ENCODE measurements around the gene C1QTNF5.
"Not testable (repeated sequence)": the region's sequence is repeated elsewhere in the genome, so short reads cannot be mapped to it uniquely, and the experiment has no call there.

Gene C1QTNF5

GRCh38 chr11:119340335-119341221 is at the start of gene C1QTNF5:
C1QTNF5 (minus strand) TSS chr11:119340883; CDS start chr11:119340397, 486 bp downstream.
- no peak within 1 kb of the TSS for H3K4me3 ChIP-seq (ENCODE audit: low read depth, low read length)
- no peak for DNase-seq (ENCODE audit: low read depth)
- TF ChIP-seq MYC (IDR thresholded peaks at IDR 0.05; ENCODE audit: low read depth, low read length) (no peak), POLR2A (IDR thresholded peaks at IDR 0.05; ENCODE audit: extremely low read depth, insufficient read length) (no peak), MAX (IDR thresholded peaks at IDR 0.05; ENCODE audit: low read depth, low read length) (no peak)
- TF ChIP-seq, protein P1, sequence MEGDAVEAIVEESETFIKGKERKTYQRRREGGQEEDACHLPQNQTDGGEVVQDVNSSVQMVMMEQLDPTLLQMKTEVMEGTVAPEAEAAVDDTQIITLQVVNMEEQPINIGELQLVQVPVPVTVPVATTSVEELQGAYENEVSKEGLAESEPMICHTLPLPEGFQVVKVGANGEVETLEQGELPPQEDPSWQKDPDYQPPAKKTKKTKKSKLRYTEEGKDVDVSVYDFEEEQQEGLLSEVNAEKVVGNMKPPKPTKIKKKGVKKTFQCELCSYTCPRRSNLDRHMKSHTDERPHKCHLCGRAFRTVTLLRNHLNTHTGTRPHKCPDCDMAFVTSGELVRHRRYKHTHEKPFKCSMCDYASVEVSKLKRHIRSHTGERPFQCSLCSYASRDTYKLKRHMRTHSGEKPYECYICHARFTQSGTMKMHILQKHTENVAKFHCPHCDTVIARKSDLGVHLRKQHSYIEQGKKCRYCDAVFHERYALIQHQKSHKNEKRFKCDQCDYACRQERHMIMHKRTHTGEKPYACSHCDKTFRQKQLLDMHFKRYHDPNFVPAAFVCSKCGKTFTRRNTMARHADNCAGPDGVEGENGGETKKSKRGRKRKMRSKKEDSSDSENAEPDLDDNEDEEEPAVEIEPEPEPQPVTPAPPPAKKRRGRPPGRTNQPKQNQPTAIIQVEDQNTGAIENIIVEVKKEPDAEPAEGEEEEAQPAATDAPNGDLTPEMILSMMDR (IDR thresholded peaks at IDR 0.05; ENCODE audit: low read depth, low read length): no peak

- no peak overlapping the region for H3K4me3 ChIP-seq (ENCODE audit: low read depth, low read length)
- TF ChIP-seq POLR2A (IDR thresholded peaks at IDR 0.05; ENCODE audit: extremely low read depth, insufficient read length) (no peak), MYC (IDR thresholded peaks at IDR 0.05; ENCODE audit: low read depth, low read length) (no peak), MAX (IDR thresholded peaks at IDR 0.05; ENCODE audit: low read depth, low read length) (no peak)
- TF ChIP-seq, protein P1 (IDR thresholded peaks at IDR 0.05; ENCODE audit: low read depth, low read length): peak; percentile 50
- DNase-seq (ENCODE audit: low read depth): no peak
Measured at GRCh38 chr11:119389611-119390254, 49.0 kb upstream of the C1QTNF5 start.

DNA sequence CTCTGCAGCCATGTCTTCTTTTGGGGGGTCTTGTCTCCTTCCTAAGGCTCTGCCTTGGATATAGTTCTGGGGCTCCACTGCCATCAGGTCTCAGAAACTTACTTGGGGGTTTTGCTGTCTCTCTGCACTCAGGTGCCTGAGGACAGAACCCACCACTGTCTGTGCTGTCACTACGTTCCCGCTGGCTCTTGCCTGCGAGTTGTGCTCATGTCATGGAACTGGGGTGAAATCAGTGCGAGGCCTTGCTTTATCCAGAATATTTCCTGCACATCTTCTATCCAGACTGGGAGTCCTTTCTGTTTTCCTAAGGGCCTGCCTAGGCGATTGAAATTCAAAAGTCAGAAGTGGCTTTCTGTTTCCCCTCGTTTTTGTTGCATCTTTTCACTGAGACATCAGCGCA is 47.4 kb upstream of the C1QTNF5 start:
- H3K4me3 ChIP-seq (ENCODE audit: low read depth, low read length): no peak overlapping the region
- DNase-seq (ENCODE audit: low read depth): no peak
- no peak for TF ChIP-seq MYC (IDR thresholded peaks at IDR 0.05; ENCODE audit: low read depth, low read length)
- no peak for TF ChIP-seq MAX (IDR thresholded peaks at IDR 0.05; ENCODE audit: low read depth, low read length)

DNA sequence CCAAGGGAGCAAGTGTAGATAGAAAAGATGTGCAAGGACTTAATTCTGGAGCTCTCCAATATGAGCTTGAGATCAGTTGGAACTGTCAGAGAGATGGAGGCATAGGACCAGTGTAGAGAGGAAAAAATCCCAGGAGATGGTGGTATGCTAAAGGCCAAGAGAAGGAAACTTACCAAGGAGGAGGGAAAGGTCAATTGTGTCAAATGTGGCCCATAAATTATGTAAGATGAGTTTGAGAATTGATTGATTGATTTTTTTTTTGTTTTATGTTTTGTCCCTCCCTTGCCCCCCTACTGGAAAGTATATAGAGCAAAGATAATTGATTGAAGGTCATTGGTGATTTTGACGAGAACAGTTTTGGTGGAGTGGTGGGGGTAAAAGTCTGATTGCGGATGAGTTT is 43.6 kb upstream of the C1QTNF5 start:
- TF ChIP-seq MYC (IDR thresholded peaks at IDR 0.05; ENCODE audit: low read depth, low read length) (no peak), POLR2A (IDR thresholded peaks at IDR 0.05; ENCODE audit: extremely low read depth, insufficient read length) (no peak)
- TF ChIP-seq, protein P1 (IDR thresholded peaks at IDR 0.05; ENCODE audit: low read depth, low read length): no peak
- H3K4me3 ChIP-seq (ENCODE audit: low read depth, low read length): no peak overlapping the region
- no peak for DNase-seq (ENCODE audit: low read depth)

DNA sequence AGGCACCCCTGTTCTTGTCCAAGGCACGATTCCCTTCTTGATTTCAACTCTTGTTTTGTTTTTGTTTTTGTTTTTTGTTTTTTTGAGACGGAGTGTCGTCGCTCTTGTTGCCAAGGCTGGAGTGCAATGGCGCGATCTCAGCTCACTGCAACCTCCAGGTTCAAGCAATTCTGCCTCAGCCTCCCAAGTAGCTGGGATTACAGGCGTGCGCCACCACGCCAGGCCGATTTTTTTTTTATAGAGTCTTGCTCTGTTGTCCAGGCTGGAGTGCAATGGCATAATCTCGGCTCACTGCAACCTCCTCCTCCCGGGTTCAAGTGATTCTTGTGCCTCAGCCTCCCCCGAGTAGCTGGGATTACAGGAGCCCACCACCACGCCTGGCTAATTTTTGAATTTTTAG is 41.8 kb upstream of the C1QTNF5 start:
- not testable (repeated sequence) for DNase-seq (ENCODE audit: low read depth); H3K4me3 ChIP-seq (ENCODE audit: low read depth, low read length)

DNA sequence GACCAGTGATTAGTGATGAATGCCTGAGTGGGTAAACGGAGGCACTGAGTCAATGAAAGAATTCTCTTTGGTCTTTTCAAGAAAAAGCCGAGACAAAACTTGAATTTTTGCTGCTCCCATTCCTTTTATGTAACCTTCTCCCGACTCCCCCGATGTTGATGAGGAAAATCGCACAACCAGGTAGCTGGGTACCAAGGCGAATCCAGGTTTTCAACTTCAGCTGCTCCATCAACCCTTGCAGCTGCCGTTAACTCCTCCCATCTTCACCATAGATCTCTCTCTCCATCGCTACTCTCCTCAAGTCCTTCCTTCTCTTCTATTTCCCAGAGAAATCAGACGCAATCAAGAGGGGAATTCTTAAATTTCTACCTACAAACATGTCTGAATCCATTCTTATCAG is 41.4 kb upstream of the C1QTNF5 start:
- TF ChIP-seq, protein P1 (IDR thresholded peaks at IDR 0.05; ENCODE audit: low read depth, low read length): no peak
- TF ChIP-seq MAX (IDR thresholded peaks at IDR 0.05; ENCODE audit: low read depth, low read length) (no peak), POLR2A (IDR thresholded peaks at IDR 0.05; ENCODE audit: extremely low read depth, insufficient read length) (no peak), MYC (IDR thresholded peaks at IDR 0.05; ENCODE audit: low read depth, low read length) (no peak)
- peak overlapping the region; percentile 64 for H3K4me3 ChIP-seq (ENCODE audit: low read depth, low read length)
- DNase-seq (ENCODE audit: low read depth): no peak
